Measurements from ENCODE around the gene DKC1.

The DKC1 gene

GRCh38 chrX:154762537-154763296, at the start of gene DKC1:
DKC1 (plus strand) TSS chrX:154762864; CDS start chrX:154762966, 102 bp downstream.
- peak; percentile 90 for DNase-seq

GRCh38 chrX:154714925-154715324, 47.7 kb upstream of the DKC1 start:
- DNase-seq = no peak

DNA sequence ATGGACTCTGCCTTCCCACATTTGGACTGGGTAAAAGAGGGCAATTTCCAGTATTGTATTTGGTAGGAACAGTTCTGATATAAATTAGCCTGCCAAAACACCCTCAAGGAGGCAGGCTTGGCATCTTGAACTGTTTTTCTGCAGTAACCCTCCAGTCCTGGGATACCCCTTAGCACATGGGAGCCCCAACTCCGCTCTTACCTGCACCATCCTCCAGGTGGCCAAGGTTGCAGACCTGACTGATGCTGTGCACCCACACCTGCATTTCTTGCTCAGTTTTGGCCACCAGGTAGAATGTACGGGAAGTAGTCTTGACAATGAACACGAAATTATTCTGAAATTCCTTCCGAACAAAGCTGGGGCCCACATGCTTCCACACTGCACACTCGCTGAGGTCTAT, 46.8 kb upstream of the DKC1 start:
- no peak for DNase-seq

DNA sequence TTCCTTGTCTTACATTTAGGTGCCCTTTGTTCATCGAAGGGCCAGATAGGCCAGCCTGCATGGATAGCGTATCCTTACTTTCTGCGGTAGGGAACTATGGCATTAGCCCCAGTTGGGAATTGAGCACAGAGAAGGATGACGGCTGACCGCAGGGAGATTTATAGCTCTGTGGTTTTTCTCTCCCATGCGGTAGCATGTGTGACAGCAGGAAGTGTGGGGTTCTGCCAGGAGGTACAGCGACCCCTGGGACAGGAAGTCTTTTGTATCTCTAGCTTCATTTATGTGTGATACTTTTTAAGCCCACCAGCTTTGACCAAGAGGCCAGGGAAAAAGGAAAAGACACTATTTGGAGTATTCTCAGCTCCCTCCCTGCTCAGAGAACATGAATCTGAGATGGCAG, 44.8 kb upstream of the DKC1 start:
- no peak for DNase-seq

DNA sequence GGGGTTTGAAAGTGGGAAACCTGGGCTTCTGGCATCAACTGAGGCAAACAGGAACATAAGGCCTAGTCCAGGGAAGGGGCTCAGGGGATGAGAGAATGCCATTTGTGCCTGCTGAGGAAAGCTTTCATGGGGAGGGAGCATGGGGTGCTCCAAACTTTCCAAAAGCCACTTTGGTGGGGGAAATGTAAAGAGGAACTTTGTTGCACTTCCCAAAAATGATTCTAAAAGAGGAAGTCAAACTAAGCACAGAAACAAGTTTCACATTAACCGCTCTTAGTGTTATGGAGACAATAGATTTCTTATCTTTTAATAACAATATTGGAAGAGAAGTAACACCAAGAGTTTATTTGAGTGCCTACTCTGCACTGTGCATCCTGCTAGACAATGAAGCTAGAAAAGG, 44.0 kb upstream of the DKC1 start:
- no peak for DNase-seq

DNA sequence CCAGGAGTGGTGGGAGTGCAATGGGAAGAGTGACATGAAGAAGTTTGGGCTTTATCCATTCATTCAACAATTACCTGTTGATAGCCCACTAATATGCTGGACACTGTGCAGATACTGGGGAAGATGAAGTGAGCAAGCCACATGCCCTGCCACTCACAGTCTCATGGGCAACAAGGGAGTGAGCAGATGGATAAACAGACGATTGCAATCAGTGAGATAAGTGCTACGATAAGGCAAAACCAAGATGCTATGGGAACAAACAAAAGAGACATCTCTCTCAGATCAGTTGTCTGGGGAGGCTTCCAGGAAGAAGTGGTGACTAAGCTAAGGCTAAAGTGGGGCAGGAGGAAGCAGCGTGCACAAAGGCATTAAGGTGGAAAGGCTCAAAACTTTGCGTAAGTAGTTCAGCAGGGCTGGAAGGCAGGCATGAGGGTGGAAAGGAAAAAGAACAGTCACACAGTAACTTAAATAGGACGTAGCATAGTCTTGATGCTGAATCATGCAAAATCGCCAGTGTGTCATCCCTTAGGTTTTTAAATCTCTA, 43.5 kb upstream of the DKC1 start:
- DNase-seq = no peak

DNA sequence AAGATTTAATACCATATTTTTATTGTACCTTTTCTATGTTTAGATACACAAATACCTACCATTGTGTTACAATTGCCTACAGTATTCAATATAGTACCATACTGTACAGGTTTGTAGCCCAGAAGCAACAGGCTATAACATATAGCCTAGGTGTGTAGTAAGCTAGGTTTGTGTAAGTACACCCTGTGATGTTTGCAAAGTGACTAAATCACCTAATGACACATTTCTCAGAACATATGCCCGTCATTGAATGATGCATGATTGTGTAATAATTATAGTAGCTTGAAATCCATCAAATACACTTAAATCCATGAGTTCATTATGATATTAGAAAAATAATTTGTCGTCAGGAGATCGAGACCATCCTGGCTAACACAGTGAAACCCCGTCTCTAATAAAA, 42.6 kb upstream of the DKC1 start:
- no peak for DNase-seq

DNA sequence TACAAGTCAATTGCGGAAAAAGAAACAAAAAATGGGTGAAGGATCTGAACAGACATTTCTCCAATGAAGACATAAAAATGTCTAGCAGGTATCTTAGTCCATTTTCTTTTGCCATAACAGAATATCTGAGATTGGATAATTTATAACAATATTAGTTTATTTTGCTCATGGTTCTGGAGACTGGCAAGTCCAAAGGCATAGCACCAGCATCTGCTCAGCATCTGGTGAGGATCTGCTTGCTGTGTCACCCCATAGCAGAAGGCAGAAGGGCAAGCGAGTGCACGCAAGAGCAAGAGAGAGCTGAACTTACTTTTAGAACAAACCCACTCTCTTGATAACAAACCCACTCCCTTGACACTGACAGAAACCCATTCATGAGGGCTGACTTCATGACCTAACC, 41.5 kb upstream of the DKC1 start:
- no peak for DNase-seq

DNA sequence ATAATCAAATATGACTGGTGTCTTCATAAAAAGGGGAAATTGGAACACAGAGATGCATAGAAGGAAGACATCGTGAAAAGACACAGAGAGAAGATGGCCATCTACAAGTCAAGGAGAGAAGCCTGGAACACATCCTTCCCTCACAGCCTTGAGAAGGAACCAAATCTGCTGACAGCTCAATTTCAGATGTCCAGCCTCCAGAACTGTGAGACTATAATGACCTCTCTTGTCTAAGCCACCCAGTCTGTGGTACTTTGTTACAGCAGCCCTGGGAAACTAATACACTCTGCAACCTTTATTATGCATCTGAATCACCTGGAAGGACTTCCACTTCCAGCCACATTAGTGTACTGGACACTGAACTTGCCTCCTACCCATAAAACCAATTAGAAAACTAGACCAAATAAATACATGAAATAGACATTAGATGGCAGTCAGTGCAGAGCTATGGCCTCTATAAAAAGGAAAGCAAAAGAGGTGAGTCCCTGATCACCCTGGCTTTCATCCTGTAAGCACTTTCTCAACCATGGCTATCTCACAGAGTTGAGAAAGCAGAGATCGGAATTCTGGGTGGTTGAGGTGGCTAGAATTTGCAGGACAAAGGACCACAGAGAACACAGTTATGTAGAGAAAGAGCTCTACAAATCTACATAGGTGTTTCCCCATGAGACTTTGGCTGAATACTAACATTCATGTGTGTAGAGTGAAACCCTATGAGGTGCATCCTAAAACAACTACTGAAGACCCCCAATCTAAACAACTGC, 37.5 kb upstream of the DKC1 start:
- DNase-seq = no peak

DNA sequence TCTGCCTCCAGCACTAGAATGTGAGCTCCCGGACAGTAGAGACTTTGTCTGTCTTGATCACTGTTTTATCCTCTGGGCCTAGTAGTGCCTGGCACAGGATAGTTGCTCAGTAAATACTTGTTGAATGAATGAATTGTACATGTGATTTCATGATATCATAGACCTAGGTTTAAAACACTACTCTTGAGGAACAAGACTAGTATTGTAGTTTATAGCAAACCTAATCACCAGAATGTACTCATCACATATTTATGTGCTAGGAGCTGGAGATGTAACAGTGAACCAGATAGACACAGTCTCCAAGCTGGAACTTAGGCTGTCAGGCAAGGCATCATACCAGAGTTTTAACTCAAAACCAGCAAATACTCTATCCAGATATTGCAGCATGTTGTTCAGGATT, 35.2 kb upstream of the DKC1 start:
- DNase-seq = no peak

- DNase-seq = no peak
Measured at GRCh38 chrX:154727871-154728270, 34.8 kb upstream of the DKC1 start.

GRCh38 chrX:154728431-154729190, 34.1 kb upstream of the DKC1 start:
- no peak for DNase-seq

- DNase-seq = no peak
Measured at GRCh38 chrX:154729439-154729838, 33.2 kb upstream of the DKC1 start.

- no peak for DNase-seq
Measured at GRCh38 chrX:154730253-154730891, 32.3 kb upstream of the DKC1 start.

GRCh38 chrX:154731184-154731583, 31.5 kb upstream of the DKC1 start:
- DNase-seq = no peak

- no peak for DNase-seq
Measured at GRCh38 chrX:154731881-154732280, 30.8 kb upstream of the DKC1 start.

GRCh38 chrX:154732421-154733065, 30.1 kb upstream of the DKC1 start:
- no peak for DNase-seq

DNA sequence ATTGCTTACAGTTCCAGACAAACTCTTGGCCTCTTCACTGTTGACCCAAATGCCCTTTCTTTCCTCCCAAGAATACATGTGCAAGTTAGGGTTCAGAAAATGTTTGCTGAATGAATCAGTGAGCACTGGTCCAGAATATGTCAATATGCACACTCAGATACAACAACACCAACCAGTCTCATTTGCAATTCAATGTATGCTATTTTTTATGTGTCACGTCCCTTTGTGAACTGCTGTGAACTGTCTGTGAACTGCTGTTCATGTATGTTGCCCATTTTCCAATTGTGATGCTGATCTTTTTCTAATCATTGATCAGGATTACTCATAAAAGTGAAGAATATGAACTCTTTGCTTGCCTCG, 29.6 kb upstream of the DKC1 start:
- DNase-seq = no peak

DNA sequence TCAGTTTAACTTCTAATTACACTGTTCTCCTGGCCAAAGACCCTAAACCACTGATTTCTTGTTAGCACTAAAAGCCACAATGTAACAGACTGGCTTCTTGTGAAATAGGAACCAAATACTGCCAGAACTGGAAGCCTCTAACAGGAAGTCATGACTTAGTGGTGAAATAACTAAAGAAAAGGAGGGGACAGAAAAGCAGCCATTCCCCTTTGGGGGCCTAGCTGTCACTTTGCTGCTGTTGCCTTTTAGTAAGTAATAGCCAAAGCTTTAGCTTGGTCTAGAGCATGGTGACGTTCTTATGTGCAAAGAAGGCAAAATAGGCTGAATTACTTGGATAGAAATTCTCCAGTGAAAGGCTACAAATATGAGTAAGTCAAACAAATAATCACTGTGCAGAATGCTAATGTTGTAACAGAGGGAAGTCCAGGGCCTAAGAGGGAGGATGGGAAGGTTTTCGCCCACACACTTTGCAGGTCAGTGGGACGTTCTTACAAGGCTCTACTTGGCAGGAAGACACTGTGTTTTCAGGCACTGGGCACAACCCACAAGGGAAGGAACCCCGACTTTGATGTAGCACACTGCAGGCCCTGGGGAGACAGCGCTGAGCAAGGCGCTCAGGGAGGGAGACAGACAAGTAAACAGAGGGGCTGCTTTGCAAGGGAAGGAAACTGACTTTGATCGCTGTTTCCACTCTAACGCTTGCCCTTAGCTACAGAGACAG, 28.4 kb upstream of the DKC1 start:
- DNase-seq = no peak

DNA sequence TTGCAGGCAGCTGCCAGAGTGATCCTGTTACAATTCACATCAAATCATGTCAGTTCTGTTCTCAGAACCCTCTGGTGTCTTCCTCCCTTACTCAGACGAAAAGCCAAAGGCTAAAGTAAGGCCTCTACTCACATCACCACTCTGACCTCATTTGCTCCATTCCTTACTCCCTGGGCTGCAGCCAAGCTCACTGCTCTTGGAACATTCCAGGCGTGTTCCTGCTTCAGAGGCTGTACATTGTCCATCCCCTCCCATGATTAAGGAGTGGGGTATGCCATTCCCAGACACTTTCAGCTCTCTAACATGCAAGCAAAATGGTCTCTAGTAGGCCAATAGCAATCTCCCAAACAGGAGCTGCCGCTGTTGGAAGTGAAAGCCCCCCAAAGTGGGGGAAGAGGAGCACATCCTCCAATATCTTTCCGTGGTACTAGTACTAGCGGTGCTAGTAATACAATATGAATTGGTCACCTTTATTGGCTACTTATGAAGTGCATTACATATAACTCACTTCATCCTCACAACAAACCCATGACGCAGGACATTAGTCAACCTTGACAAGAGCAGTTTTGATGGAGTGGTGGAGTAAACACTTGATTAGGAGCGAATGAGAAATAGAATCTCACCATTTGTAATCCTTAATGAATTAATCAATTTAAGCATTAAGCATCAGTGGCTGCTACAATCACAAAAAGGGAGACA, 26.8 kb upstream of the DKC1 start:
- no peak for DNase-seq

GRCh38 chrX:154737136-154737535, 25.5 kb upstream of the DKC1 start:
- no peak for DNase-seq
